Common myeloid progenitor, CD34-positive (primary cell): Measurements from ENCODE around the gene IQSEC2.
A peak's percentile ranks its signal among the peaks of the same experiment; 100 is the strongest.

Experiments
- CTCF ChIA-PET: fragments of 350-600 bp; sonication (Branson Sonifier 250); formaldehyde crosslinking; loops from one replicate; lab custom pipeline; 2021; ENCODE audit warnings: antibody characterized with exemption; lab: Charles Lee
- POLR2A ChIA-PET: fragments of 350-600 bp; sonication (Branson Sonifier 250); formaldehyde crosslinking; loops from one replicate; lab custom pipeline; 2021; ENCODE audit warnings: antibody characterized with exemption; lab: Charles Lee
- DNase-seq, 3 donors: peaks; one replicate each; pipeline versions ENCODE4 v3.0.0 to v3.0.0-alpha.2; 2013
- H3K27ac ChIP-seq, 2 experiments: 1 replicate in 1 of 2; 2 replicates in 1 of 2; pipeline ENCODE4 v1.7.0; 2013; ENCODE audit warnings: inconsistent platforms in 2 of 2, low read length in 2 of 2, mild to moderate bottlenecking in 2 of 2, low read depth in 1 of 2, moderate library complexity in 1 of 2; ENCODE audit not compliant: severe bottlenecking in 2 of 2, insufficient read depth in 1 of 2, poor library complexity in 1 of 2
- H3K27me3 ChIP-seq, 5 experiments: replicated peaks in 2 of 5; 1 replicate in 3 of 5; 2 replicates in 2 of 5; pipeline versions ENCODE4 v1.6.1 to v1.7.0; 2013; ENCODE audit warnings: low read length in 4 of 5, mild to moderate bottlenecking in 2 of 5, moderate library complexity in 2 of 5, inconsistent platforms in 1 of 5; ENCODE audit not compliant: insufficient read depth in 5 of 5, control insufficient read depth in 4 of 5
- H3K36me3 ChIP-seq, 4 experiments: 1 replicate in 2 of 4; 2 replicates in 2 of 4; pipeline versions ENCODE4 v1.6.1 to v1.7.0; 2013; ENCODE audit warnings: low read length in 3 of 4, control low read depth in 1 of 4, mild to moderate bottlenecking in 1 of 4; ENCODE audit not compliant: control insufficient read depth in 4 of 4, insufficient read depth in 4 of 4
- H3K4me1 ChIP-seq, 4 experiments: 1 replicate in 3 of 4; 2 replicates in 1 of 4; pipeline versions ENCODE4 v1.6.1 to v1.7.1; 2013; ENCODE audit warnings: low read length in 3 of 4, mild to moderate bottlenecking in 3 of 4, control low read depth in 1 of 4, inconsistent platforms in 1 of 4, moderate library complexity in 1 of 4; ENCODE audit not compliant: control insufficient read depth in 4 of 4, insufficient read depth in 4 of 4; ENCODE audit errors: control extremely low read depth in 1 of 4
- H3K4me3 ChIP-seq, 7 experiments: 1 replicate in 4 of 7; 2 replicates in 3 of 7; pipeline versions ENCODE4 v1.5.1 to v1.7.0; 2013; ENCODE audit warnings: mild to moderate bottlenecking in 7 of 7, low read length in 6 of 7, moderate library complexity in 6 of 7, inconsistent platforms in 2 of 7, low read depth in 2 of 7, control low read depth in 1 of 7; ENCODE audit not compliant: insufficient read depth in 4 of 7, control insufficient read depth in 1 of 7; ENCODE audit errors: extremely low read depth in 1 of 7
- H3K9me3 ChIP-seq, 5 experiments: 1 replicate in 4 of 5; 2 replicates in 1 of 5; pipeline versions ENCODE4 v1.6.1 to v1.7.1; 2013; ENCODE audit warnings: low read length in 4 of 5, mild to moderate bottlenecking in 2 of 5, inconsistent platforms in 1 of 5, low read depth in 1 of 5, moderate library complexity in 1 of 5; ENCODE audit not compliant: control insufficient read depth in 4 of 5, insufficient read depth in 2 of 5; ENCODE audit errors: control extremely low read depth in 1 of 5
- WGBS: methylation state at CpG from one replicate; pipeline ENCODE4 v1.1.5; 2013; ENCODE audit not compliant: insufficient coverage; 5-methylcytosine and 5-hydroxymethylcytosine counted together

Gene IQSEC2

GRCh38 chrX:53236025-53236679, 45.2 kb downstream of the IQSEC2 start:
- Histone ChIP-seq H3K9me3 (no peaks in the 10 kb centered on the region), H3K36me3 (no peaks in the 10 kb centered on the region), H3K27me3 (peaks cover 0 to 38% (median 0%) of the 10 kb centered on the region in 5 experiments), H3K4me3 (no peak overlapping the region), H3K27ac (no peak overlapping the region), H3K4me1 (no peaks in the 10 kb centered on the region)
- 90% methylated on average over 15 of the region's 20 CpGs for WGBS
- POLR2A ChIA-PET, result no interaction called here
- no peak for DNase-seq
- CTCF ChIA-PET, result no interaction called here

GRCh38 chrX:53235566-53235965, 45.8 kb downstream of the IQSEC2 start:
- POLR2A ChIA-PET, result no interaction called here
- DNase-seq, result no peak
- no peaks in the 10 kb centered on the region for H3K36me3 ChIP-seq
- CTCF ChIA-PET, result no interaction called here
- no peak overlapping the region for H3K27ac ChIP-seq
- 92% methylated on average over 8 of the region's 12 CpGs for WGBS
- H3K27me3 ChIP-seq, result peaks cover 0 to 44% (median 0%) of the 10 kb centered on the region in 5 experiments
- no peaks in the 10 kb centered on the region for H3K9me3 ChIP-seq
- H3K4me1 ChIP-seq, result no peaks in the 10 kb centered on the region
- no peak overlapping the region for H3K4me3 ChIP-seq

GRCh38 chrX:53234484-53234883, 46.9 kb downstream of the IQSEC2 start:
- CTCF ChIA-PET, result no interaction called here

GRCh38 chrX:53233536-53233935, 47.8 kb downstream of the IQSEC2 start:
- Histone ChIP-seq H3K4me3 (no peak overlapping the region), H3K4me1 (no peaks in the 10 kb centered on the region), H3K27ac (no peak overlapping the region), H3K27me3 (peaks cover 0 to 50% (median 0%) of the 10 kb centered on the region in 5 experiments), H3K36me3 (no peaks in the 10 kb centered on the region), H3K9me3 (no peaks in the 10 kb centered on the region)
- DNase-seq, result no peak
- 84% methylated on average over 9 of the region's 9 CpGs for WGBS
- ChIA-PET CTCF (no interaction called here), POLR2A (no interaction called here)

More at GRCh38 chrX:53234484-53234883, 46.9 kb downstream of the IQSEC2 start:
- peaks cover 0 to 52% (median 0%) of the 10 kb centered on the region in 5 experiments for H3K27me3 ChIP-seq
- no peaks in the 10 kb centered on the region for H3K9me3 ChIP-seq
- no peak overlapping the region for H3K27ac ChIP-seq
- WGBS, result 100% methylated on average over 1 of the region's 9 CpGs
- no peak for DNase-seq
- H3K4me3 ChIP-seq, result no peak overlapping the region
- H3K36me3 ChIP-seq, result no peaks in the 10 kb centered on the region
- H3K4me1 ChIP-seq, result no peaks in the 10 kb centered on the region
- POLR2A ChIA-PET, result no interaction called here

- peaks cover 0 to 24% (median 0%) of the 10 kb centered on the region in 5 experiments for H3K27me3 ChIP-seq
Observed at GRCh38 chrX:53230116-53230515, 51.3 kb downstream of the IQSEC2 start.

GRCh38 chrX:53227224-53227765, 54.1 kb downstream of the IQSEC2 start:
- Histone ChIP-seq H3K27ac (peak overlapping the region in 1 of 2 experiments; percentile 25), H3K9me3 (no peaks in the 10 kb centered on the region), H3K4me1 (peaks cover 17 to 38% (median 27%) of the 10 kb centered on the region in 4 experiments), H3K4me3 (peak overlapping the region in 2 of 7 experiments; percentile 1 to 12), H3K36me3 (peaks cover 0 to 14% (median 1%) of the 10 kb centered on the region in 4 experiments), H3K27me3 (peaks cover 0 to 23% (median 0%) of the 10 kb centered on the region in 5 experiments)
- WGBS, result 86% methylated on average over 7 of the region's 7 CpGs
- no peak for DNase-seq
- CTCF ChIA-PET, result interaction anchor here (1.2 kb wide), 1 partner anchor 20 kb away, joined by 3 read pairs; no protein-coding TSS in a partner anchor
- POLR2A ChIA-PET, result no interaction called here

More at GRCh38 chrX:53230116-53230515, 51.3 kb downstream of the IQSEC2 start:
- Histone ChIP-seq H3K4me3 (no peak overlapping the region), H3K36me3 (no peaks in the 10 kb centered on the region), H3K9me3 (no peaks in the 10 kb centered on the region), H3K27ac (no peak overlapping the region), H3K4me1 (peaks cover 3 to 18% (median 7%) of the 10 kb centered on the region in 4 experiments)
- DNase-seq, result no peak
- 84% methylated on average over 3 of the region's 5 CpGs for WGBS
- ChIA-PET POLR2A (no interaction called here), CTCF (no interaction called here)
